ENCODE results near the gene PRF1. TPM values are rescaled to one million over a fixed set of nuclear protein-coding genes. Genes with fewer than 3 reads are reported as not detected.

Gene PRF1
- total RNA-seq, 3 donors from 2014 or later (not counting 1 experiment from before 2014, with no cell fraction given) = 1,641 to 2,133 (median 1,982) TPM

- Mint-ChIP-seq H3K4me1 (peaks cover 44 to 54% of the 10 kb centered on the region in 2 donors), H3K4me3 (no peak overlapping the region), H3K27ac (no peak overlapping the region), H3K36me3 (no peaks in the 10 kb centered on the region), H3K27me3 (ENCODE audit: low read depth in 2 of 2) (no peaks in the 10 kb centered on the region), H3K9me3 (no peaks in the 10 kb centered on the region)
- Histone ChIP-seq H3K27ac (ENCODE audit: low read length) (no peak overlapping the region), H3K27me3 (ENCODE audit: control insufficient read depth, insufficient read depth, low read length) (no peaks in the 10 kb centered on the region), H3K4me1 (ENCODE audit: control insufficient read depth, insufficient read depth, low read length) (peaks cover 70% of the 10 kb centered on the region), H3K36me3 (ENCODE audit: control insufficient read depth, insufficient read depth, low read length) (no peaks in the 10 kb centered on the region), H3K4me3 (ENCODE audit: low read length) (no peak overlapping the region), H3K9me3 (ENCODE audit: control insufficient read depth, insufficient read depth, low read length) (no peaks in the 10 kb centered on the region)
- intact Hi-C loops (cut with micrococcal nuclease) = no loop called here
- 93% methylated on average over 3 of the region's 3 CpGs for WGBS (ENCODE audit: insufficient coverage)
- DNase-seq (no peak), ATAC-seq (no peak)
- TF ChIP-seq CTCF (IDR thresholded peaks at IDR 0.05) = no peak
These were observed 34.4 kb downstream of the PRF1 start for GRCh38 chr10:70568113-70568512.

- peaks cover 67% of the 10 kb centered on the region for H3K4me1 ChIP-seq (ENCODE audit: control insufficient read depth, insufficient read depth, low read length)
- H3K27me3 ChIP-seq (ENCODE audit: control insufficient read depth, insufficient read depth, low read length) = no peaks in the 10 kb centered on the region
- ATAC-seq (no peak), DNase-seq (no peak)
- H3K27ac ChIP-seq (ENCODE audit: low read length) = no peak overlapping the region
- Mint-ChIP-seq H3K27ac (no peak overlapping the region), H3K4me1 (peaks cover 41 to 54% of the 10 kb centered on the region in 2 donors), H3K27me3 (ENCODE audit: low read depth in 2 of 2) (no peaks in the 10 kb centered on the region), H3K36me3 (no peaks in the 10 kb centered on the region), H3K4me3 (no peak overlapping the region), H3K9me3 (no peaks in the 10 kb centered on the region)
- 87% methylated on average over 4 of the region's 4 CpGs for WGBS (ENCODE audit: insufficient coverage)
- no peak for TF ChIP-seq CTCF (IDR thresholded peaks at IDR 0.05)
- no peaks in the 10 kb centered on the region for H3K36me3 ChIP-seq (ENCODE audit: control insufficient read depth, insufficient read depth, low read length)
- no peaks in the 10 kb centered on the region for H3K9me3 ChIP-seq (ENCODE audit: control insufficient read depth, insufficient read depth, low read length)
- no peak overlapping the region for H3K4me3 ChIP-seq (ENCODE audit: low read length)
- intact Hi-C loops (cut with micrococcal nuclease) = no loop called here
These were observed 34.9 kb downstream of the PRF1 start for GRCh38 chr10:70567603-70568002.

GRCh38 chr10:70566515-70567290 lies 35.8 kb downstream of the PRF1 start:
- Histone ChIP-seq H3K9me3 (ENCODE audit: control insufficient read depth, insufficient read depth, low read length) (no peaks in the 10 kb centered on the region), H3K4me3 (ENCODE audit: low read length) (no peak overlapping the region), H3K27ac (ENCODE audit: low read length) (no peak overlapping the region), H3K27me3 (ENCODE audit: control insufficient read depth, insufficient read depth, low read length) (no peaks in the 10 kb centered on the region), H3K4me1 (ENCODE audit: control insufficient read depth, insufficient read depth, low read length) (peaks cover 67% of the 10 kb centered on the region), H3K36me3 (ENCODE audit: control insufficient read depth, insufficient read depth, low read length) (no peaks in the 10 kb centered on the region)
- 81% methylated on average over 18 of the region's 18 CpGs for WGBS (ENCODE audit: insufficient coverage)
- intact Hi-C loops (cut with micrococcal nuclease) = no loop called here
- Mint-ChIP-seq H3K9me3 (no peaks in the 10 kb centered on the region), H3K4me1 (peaks cover 32 to 52% of the 10 kb centered on the region in 2 donors), H3K4me3 (no peak overlapping the region), H3K36me3 (no peaks in the 10 kb centered on the region), H3K27me3 (ENCODE audit: low read depth in 2 of 2) (no peaks in the 10 kb centered on the region), H3K27ac (no peak overlapping the region)
- DNase-seq (no peak), ATAC-seq (no peak)
- no peak for TF ChIP-seq CTCF (IDR thresholded peaks at IDR 0.05)

Measured in natural killer cell (primary cell).